ENCODE results near the gene AKAP14.
"Not testable (repeated sequence)": the region's sequence is repeated elsewhere in the genome, so short reads cannot be mapped to it uniquely, and the experiment has no call there.

Gene AKAP14

GRCh38 chrX:119922391-119922790 lies 26.7 kb downstream of the AKAP14 start:
- DNase-seq (ENCODE audit: low read depth): not testable (repeated sequence)

- no peak for DNase-seq (ENCODE audit: low read depth)
These were observed 39.7 kb downstream of the AKAP14 start for GRCh38 chrX:119935215-119935874.

DNA sequence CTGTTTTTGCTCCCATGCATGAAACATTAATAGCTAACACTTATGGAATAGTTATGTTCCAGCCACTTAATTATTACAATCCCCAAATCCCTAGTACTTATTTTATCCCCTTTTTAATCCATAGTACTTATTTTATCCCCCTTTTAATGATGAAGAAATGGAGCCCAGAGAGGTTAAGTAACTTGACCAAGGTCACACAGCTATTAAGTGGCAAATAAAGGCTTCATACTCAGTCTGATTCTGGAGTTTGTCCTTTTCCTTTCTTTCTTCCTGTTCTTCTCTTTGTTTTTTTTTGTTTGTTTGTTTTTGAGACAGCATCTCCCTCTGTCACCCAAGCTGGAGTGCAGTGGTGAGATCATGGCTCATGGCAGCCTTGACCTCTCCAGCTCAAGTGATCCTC lies 45.6 kb downstream of the AKAP14 start:
- no peak for DNase-seq (ENCODE audit: low read depth)

GRCh38 chrX:119942173-119942819 lies 46.6 kb downstream of the AKAP14 start:
- DNase-seq (ENCODE audit: low read depth): no peak

- DNase-seq (ENCODE audit: low read depth): no peak
These were observed 47.1 kb downstream of the AKAP14 start for GRCh38 chrX:119942831-119943184.

DNA sequence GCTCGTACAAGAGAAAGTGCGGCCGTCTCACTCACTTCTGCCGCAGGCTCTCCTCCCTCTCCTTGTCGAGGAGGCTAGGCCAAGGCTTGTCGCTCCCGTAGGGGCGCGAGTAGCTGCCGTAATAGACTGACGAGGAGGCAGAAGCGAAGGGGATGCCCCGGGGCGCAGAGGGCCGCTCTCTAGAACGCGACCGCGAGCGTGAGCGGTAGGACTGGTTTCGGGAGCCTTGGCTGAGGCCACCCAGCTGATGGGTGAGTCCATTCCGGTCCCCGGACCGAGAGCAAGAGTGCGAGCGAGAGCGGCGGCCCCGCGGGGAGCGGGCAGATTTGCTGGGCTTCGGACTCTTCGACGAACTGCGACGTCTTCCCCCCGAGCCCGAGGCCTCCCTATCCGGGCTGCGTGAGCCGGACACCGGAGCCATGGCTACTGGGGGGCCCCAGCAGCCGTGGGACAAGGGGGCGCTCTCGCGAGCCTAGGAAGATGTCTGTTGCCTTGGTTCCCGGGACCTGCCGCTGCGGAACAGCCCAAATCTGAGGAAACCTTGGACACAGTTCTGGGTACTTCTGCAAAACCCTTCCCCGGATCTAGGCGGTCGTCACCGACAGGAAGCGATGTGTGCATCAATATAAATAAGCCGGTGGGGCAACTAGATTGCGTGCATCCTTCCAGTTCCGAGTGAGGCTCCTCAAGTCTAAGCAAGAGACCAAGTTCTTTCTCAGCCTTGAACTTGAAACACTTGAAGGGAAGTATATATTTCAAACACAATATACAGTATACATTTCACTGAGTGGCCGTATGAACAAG lies 47.7 kb downstream of the AKAP14 start, which contains the start of gene NKAP:
NKAP (minus strand) TSS at position 567 of the 804 bp plus-strand sequence; CDS start at position 421, 146 bp downstream.
- DNase-seq (ENCODE audit: low read depth): peak; percentile 78

GRCh38 chrX:119945481-119945880 lies 49.8 kb downstream of the AKAP14 start:
- DNase-seq (ENCODE audit: low read depth): no peak

DNA sequence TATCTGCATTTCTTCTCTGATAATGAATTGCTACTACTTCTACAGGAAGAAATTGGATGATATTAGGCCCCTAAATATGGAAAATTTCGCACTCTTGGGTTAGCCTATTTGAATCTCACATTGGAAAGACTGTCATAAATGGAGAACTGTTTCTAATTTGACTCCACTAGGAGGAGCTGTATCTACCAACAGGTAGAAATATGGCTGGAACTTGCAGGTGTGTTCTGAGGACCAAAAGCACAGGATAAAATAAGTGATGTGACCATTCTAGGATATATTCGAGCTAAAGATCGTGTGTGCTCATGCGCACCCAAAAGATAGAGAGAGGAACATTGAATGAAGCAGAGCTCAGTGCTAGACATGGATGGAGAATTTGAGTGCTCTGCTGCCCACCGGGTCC lies 52.7 kb downstream of the AKAP14 start:
- no peak for DNase-seq (ENCODE audit: low read depth)

DNA sequence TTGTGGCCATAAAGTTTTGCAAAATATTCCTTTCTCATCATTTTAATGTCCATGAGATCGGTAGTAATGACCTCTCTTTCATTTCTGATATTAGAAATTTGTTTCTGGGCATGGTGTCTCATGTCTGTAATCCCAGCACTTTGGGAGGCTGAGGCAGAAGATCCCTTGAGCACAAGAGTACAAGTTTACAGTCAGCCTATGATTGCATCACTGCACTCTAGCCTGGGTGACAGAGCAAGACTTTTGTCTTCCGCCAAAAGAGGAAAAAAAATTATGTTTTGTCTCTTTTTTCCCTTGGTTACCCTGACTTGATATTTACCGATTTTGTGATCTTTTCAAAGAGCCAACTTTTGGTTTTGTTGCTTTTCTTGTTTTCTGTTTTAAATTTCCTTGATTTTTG lies 58.7 kb downstream of the AKAP14 start:
- DNase-seq (ENCODE audit: low read depth): no peak

DNA sequence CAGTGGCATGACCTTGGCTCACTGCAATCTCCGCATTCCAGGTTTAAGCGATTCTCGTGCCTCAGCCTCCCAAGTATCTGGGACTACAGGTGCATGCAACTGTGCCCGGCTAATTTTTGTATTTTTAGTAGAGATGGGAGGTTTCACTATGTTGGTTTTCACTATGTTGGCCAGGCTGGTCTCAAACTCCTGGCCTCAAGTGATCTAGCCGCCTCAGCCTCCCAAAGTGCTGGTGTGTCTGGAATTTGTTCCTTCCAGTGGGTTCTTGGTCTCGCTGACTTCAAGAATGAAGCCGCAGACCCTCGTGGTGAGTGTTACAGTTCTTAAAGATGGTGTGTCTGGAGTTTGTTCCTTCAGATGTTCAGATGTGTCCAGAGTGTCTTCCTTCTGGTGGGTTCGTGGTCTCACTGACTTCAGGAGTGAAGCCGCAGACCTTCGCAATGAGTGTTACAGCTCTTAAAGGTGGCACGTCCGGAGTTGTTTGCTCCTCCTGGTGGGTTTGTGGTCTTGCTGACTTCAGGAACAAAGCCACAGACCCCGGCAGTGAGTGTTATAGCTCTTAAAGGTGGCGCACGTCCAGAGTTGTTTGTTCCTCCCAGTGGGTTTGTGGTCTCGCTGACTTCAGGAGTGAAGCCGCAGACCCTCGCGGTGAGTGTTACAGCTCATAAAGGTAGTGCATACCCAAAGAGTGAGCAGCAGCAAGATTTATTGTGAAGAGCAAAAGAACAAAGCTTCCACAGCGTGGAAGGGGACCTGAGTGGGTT lies 60.3 kb downstream of the AKAP14 start:
- DNase-seq (ENCODE audit: low read depth): peak; percentile 16

DNA sequence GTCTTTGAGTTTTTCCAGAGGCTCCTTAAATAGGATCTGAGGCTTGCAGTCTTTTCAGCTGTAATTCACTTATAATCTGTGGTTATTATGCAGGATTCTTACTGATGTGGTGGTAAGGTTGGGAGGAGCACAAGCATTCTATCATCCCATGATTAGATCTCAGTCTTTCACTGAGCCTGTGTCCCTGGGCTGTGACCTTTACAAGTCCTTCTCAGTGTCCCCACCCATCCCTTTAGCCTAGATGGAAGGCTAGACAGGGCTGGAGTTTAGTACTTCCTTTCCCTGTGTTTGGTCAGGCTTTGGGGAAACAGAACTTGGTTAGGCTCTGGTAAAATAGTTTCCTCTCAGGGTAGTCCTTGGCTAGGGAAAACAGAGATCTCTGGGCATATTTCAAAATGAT lies 64.9 kb downstream of the AKAP14 start:
- DNase-seq (ENCODE audit: low read depth): no peak

- DNase-seq (ENCODE audit: low read depth): not testable (repeated sequence)
These were observed 71.1 kb downstream of the AKAP14 start for GRCh38 chrX:119966837-119967236.

Measured in activated T-cell treated with anti-CD3 and anti-CD28 coated beads for 24 hours (primary cell).